Vagina (tissue), 2 donors: ENCODE measurements around the gene BTN1A1. TPM values are rescaled to one million over a fixed set of nuclear protein-coding genes. Genes with fewer than 3 reads are reported as not detected.

Source experiments
- DNase-seq, 2 donors: peaks; one replicate each; pipeline ENCODE4 v3.0.0-alpha.2; 2017; ENCODE audit errors: extremely low spot score in 2 of 2
- H3K27ac ChIP-seq: fragments of 200-600 bp; sonication (generic); one replicate; pipeline ENCODE4 v1.5.1; 2019
- H3K27me3 ChIP-seq: fragments of 200-600 bp; sonication (generic); one replicate; pipeline ENCODE4 v1.5.1; 2019
- H3K36me3 ChIP-seq, 2 donors: fragments of 200-600 bp; sonication (generic); one replicate each; pipeline ENCODE4 v1.5.1; 2017 to 2019
- H3K4me1 ChIP-seq: fragments of 200-600 bp; sonication (generic); one replicate; pipeline ENCODE4 v1.5.1; 2019
- H3K4me3 ChIP-seq, 2 donors: fragments of 200-600 bp; sonication (generic); 1 replicate in 1 of 2; 2 replicates in 1 of 2; pipeline ENCODE4 v1.5.1; 2016 to 2019
- H3K9me3 ChIP-seq: fragments of 200-600 bp; sonication (generic); one replicate; pipeline ENCODE4 v1.5.1; 2019
- POLR2A ChIP-seq, 2 donors: fragments of 450-650 bp; IDR thresholded peaks; one replicate each; pipeline ENCODE4 v1.6.1; 2017; ENCODE audit warnings: antibody characterized with exemption in 2 of 2, mild to moderate bottlenecking in 2 of 2, moderate library complexity in 2 of 2
- POLR2AphosphoS5 ChIP-seq, 2 donors: sonication (generic); formaldehyde crosslinking; IDR thresholded peaks; one replicate each; pipeline ENCODE4 v1.9.0; 2017; ENCODE audit warnings: antibody characterized with exemption in 2 of 2, mild to moderate bottlenecking in 2 of 2, low read depth in 1 of 2; ENCODE audit not compliant: insufficient read depth in 1 of 2
- intact Hi-C: fragments of 100-400 bp; cut with DNase I; formaldehyde crosslinking; loops from one replicate; pipeline ENCODE4 v1.15.1; 2023
- total RNA-seq: library from RNA; depleted of rRNA; stranded (reverse); fragments of >200 nt; gene quantifications from one replicate; pipeline ENCODE4 v1.2.3, GENCODE V29; 2016
- TF ChIP-seq, protein P1 (sequence below), 3 experiments: fragments of 450-650 bp in 2 of 3; fragments of 200-600 bp in 1 of 3; sonication (generic) in 1 of 3; IDR thresholded peaks; one replicate each; pipeline ENCODE4 v1.5.1; 2017 to 2019; ENCODE audit warnings: antibody characterized with exemption in 3 of 3, mild to moderate bottlenecking in 2 of 3, moderate library complexity in 2 of 3

BTN1A1 gene
- total RNA-seq, 1 donor from 2014 or later: not detected

DNA sequence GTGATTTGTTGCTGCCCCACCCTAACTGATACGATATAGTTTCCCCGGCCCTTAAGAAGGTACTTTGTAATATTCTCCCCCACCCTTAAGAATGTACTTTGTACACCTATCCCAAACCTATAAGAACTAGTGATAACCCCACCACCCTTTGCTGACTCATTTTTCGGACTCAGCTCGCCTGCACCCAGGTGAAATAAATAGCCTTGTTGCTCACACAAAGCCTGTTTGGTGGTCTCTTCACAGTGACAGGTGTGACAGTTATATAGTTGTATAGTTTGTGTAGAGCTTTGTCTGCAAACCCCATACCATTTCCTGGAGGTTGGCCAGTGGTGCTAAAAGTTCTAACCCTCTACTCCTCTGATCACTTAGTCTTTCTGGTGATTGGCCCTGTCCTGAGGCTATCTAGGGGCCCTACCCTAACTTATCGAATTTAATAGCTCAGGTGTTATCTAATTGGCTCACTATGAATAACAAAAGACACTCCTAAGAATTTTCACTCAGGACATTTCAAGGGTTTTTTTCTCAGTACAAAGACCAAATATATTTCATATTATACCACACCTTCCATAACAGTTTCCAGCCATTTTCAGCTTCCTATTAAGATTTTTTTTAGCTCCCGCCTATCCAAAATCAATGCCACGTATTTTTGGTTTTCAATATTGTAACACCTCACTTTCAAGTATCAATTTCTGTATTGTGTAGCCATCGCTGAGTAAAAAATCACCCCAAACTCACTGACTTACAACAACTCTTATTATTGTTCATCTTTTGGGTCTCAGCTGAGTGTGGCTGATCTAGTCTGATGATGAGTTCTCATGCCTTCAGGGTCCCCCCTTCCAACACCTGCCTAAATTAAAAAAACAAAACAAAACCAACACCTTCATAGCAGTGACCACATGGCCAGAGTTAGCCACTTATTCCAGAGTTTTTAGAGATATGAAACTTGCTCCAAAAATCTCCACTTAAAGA, 9.8 kb upstream of the BTN1A1 start:
- Histone ChIP-seq H3K4me3 (no peak overlapping the region), H3K27me3 (no peaks in the 10 kb centered on the region), H3K36me3 (no peaks in the 10 kb centered on the region), H3K27ac (no peak overlapping the region), H3K9me3 (no peaks in the 10 kb centered on the region), H3K4me1 (no peaks in the 10 kb centered on the region)
- no peak for DNase-seq
- TF ChIP-seq, protein P1, sequence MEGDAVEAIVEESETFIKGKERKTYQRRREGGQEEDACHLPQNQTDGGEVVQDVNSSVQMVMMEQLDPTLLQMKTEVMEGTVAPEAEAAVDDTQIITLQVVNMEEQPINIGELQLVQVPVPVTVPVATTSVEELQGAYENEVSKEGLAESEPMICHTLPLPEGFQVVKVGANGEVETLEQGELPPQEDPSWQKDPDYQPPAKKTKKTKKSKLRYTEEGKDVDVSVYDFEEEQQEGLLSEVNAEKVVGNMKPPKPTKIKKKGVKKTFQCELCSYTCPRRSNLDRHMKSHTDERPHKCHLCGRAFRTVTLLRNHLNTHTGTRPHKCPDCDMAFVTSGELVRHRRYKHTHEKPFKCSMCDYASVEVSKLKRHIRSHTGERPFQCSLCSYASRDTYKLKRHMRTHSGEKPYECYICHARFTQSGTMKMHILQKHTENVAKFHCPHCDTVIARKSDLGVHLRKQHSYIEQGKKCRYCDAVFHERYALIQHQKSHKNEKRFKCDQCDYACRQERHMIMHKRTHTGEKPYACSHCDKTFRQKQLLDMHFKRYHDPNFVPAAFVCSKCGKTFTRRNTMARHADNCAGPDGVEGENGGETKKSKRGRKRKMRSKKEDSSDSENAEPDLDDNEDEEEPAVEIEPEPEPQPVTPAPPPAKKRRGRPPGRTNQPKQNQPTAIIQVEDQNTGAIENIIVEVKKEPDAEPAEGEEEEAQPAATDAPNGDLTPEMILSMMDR (IDR thresholded peaks at IDR 0.05): no peak
- TF ChIP-seq POLR2AphosphoS5 (IDR thresholded peaks at IDR 0.05; ENCODE audit: insufficient read depth in 1 of 2, low read depth in 1 of 2) (no peak), POLR2A (IDR thresholded peaks at IDR 0.05) (no peak)
- intact Hi-C loops: no loop called here

DNA sequence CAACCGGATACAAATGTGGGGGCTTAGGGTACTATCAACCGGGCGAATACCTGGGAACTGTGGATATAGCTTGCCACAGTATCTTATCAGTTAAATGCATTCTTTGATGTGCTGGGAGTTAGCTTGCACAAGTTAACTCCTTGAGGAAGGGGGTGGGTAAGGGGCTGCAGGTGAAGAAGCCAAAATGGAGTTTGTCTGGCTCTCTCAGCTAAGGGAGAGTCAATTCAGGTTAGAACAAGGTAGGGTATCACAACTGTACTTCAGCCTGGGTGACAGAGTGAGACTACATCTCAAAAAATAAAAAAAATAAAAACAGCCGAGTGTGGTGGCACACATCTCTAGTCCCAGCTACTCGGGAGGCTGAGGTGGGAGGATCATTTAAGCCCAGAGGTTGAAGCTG, 8.5 kb upstream of the BTN1A1 start:
- Histone ChIP-seq H3K27me3 (no peaks in the 10 kb centered on the region), H3K27ac (no peak overlapping the region), H3K36me3 (no peaks in the 10 kb centered on the region), H3K4me3 (no peak overlapping the region), H3K4me1 (no peaks in the 10 kb centered on the region), H3K9me3 (no peaks in the 10 kb centered on the region)
- intact Hi-C loops: no loop called here
- TF ChIP-seq POLR2AphosphoS5 (IDR thresholded peaks at IDR 0.05; ENCODE audit: insufficient read depth in 1 of 2, low read depth in 1 of 2): no peak
- TF ChIP-seq, protein P1 (IDR thresholded peaks at IDR 0.05): no peak
- no peak for TF ChIP-seq POLR2A (IDR thresholded peaks at IDR 0.05)
- DNase-seq: no peak

DNA sequence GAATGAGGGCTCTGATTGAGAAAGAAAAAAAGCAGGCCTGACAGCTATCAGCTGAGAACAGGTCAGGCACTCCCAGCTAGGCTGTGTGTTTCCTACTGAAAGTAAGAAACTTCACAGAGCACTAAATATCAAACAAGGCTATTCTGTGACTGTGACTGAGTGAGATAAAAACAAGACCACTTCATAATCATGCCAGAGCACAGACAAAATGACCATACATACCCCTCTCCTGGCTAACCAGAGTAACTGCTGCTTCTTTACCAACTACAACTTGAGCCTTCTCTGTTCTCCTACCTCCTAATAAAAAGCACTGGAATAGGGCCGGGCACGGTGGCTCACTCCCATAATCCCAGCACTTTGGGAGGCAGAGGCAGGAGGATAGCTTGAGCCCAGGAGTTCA, 6.8 kb upstream of the BTN1A1 start:
- no peak overlapping the region for H3K4me3 ChIP-seq
- no peaks in the 10 kb centered on the region for H3K27me3 ChIP-seq
- no peaks in the 10 kb centered on the region for H3K36me3 ChIP-seq
- H3K9me3 ChIP-seq: no peaks in the 10 kb centered on the region
- intact Hi-C loops: no loop called here
- H3K4me1 ChIP-seq: no peaks in the 10 kb centered on the region
- no peak overlapping the region for H3K27ac ChIP-seq
- DNase-seq: no peak
- no peak for TF ChIP-seq POLR2AphosphoS5 (IDR thresholded peaks at IDR 0.05; ENCODE audit: insufficient read depth in 1 of 2, low read depth in 1 of 2)

DNA sequence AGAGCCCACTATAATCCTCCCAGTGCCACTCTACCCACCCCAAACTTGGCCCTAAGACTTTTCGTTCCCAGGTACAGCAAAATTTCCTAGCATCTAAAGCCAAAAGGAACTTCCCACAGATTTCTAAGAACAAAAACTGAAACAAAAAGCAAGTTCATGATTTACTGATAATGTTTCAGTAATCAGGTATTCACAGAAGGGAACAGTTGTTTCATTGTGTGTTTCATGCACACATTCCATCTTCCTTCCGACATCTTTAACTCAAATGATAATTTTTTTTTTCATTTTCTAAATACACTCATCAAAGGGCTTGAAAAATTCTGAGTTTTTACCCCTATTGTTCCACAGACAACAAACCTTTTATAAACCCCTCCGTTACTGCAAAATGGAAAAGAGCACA, 6.0 kb upstream of the BTN1A1 start:
- Histone ChIP-seq H3K27me3 (no peaks in the 10 kb centered on the region), H3K9me3 (no peaks in the 10 kb centered on the region), H3K36me3 (no peaks in the 10 kb centered on the region), H3K4me3 (no peak overlapping the region), H3K27ac (no peak overlapping the region), H3K4me1 (no peaks in the 10 kb centered on the region)
- TF ChIP-seq, protein P1 (IDR thresholded peaks at IDR 0.05): no peak
- TF ChIP-seq POLR2AphosphoS5 (IDR thresholded peaks at IDR 0.05; ENCODE audit: insufficient read depth in 1 of 2, low read depth in 1 of 2) (no peak), POLR2A (IDR thresholded peaks at IDR 0.05) (no peak)
- no peak for DNase-seq
- intact Hi-C loops: no loop called here

DNA sequence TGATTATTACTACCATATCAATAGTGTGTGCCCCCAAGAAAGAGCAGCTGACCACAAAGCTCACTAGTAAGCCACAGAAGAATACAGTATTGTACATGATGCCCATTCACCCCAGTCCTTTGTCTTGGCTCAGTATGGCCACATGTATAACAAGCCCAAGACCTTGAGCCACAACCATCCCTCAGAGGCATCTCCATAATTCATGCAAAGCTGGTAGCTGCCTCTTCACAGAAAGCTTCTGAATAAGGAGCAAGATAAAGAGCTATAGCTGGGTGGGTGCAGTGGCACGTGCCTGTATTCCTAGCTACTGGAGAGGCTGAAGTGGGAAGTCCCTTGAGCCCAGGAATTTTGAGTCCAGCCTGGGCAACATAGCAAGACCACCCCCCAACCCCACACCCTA, 4.8 kb upstream of the BTN1A1 start:
- no peaks in the 10 kb centered on the region for H3K27me3 ChIP-seq
- no peak for DNase-seq
- TF ChIP-seq, protein P1 (IDR thresholded peaks at IDR 0.05): no peak
- TF ChIP-seq POLR2A (IDR thresholded peaks at IDR 0.05) (no peak), POLR2AphosphoS5 (IDR thresholded peaks at IDR 0.05; ENCODE audit: insufficient read depth in 1 of 2, low read depth in 1 of 2) (no peak)
- H3K4me1 ChIP-seq: no peaks in the 10 kb centered on the region
- H3K4me3 ChIP-seq: no peak overlapping the region
- H3K9me3 ChIP-seq: no peaks in the 10 kb centered on the region
- no peaks in the 10 kb centered on the region for H3K36me3 ChIP-seq
- no peak overlapping the region for H3K27ac ChIP-seq
- intact Hi-C loops: no loop called here
